GM08714 (cell line): ENCODE data around the gene OR2M5.

Source experiments
- H3K4me3 ChIP-seq: fragments of 200-500 bp; sonication (Bioruptor generic); 2 replicates; pipeline ENCODE4 v1.5.1; 2014; ENCODE audit warnings: mild to moderate bottlenecking, low read length, inconsistent platforms
- ZNF274 ChIP-seq: IDR thresholded peaks from 2 replicates; pipeline ENCODE4 v1.6.1; 2012; ENCODE audit warnings: mild to moderate bottlenecking, low read depth, low read length

Gene OR2M5

DNA sequence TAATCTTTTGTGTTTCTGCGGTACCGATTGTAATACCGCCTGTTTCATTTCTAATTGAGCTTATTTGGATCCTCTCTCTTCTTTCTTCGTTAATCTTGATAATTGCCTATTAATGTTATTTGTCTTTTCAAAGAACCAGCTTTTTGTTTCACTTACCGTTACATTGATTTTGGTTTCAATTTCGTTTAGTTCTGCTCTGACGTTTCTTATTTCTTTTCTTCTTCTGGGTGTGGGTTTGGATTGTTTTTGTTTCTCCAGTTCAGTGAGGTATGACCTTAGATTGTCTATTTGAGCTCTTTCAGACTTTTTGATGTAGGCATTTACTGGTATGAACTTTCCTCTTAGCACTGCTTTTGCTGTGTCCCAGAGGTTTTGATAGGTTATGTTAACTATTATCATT lies 39.0 kb downstream of the OR2M5 start:
- H3K4me3 ChIP-seq: no peak overlapping the region
- no peak for TF ChIP-seq ZNF274

DNA sequence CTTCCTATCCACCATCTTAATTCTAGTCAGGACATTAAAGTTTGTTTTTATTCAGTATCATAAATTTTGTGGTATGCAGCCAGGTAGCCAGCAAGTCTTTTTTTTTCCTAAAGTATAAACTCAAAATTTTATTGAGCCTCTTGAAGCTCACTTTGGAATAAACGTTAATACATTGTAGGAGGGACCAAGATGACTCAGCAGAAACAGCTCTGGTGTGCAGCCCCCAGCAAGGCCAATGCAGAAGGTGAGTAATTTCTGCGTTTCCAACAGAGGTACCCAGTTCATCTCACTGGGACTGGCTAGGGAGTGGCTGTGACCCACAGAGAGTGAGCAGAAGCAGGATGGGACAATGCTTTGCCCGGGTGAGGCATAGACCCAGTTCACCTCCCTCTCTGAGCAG lies 42.4 kb downstream of the OR2M5 start:
- H3K4me3 ChIP-seq: no peak overlapping the region
- TF ChIP-seq ZNF274: no peak

DNA sequence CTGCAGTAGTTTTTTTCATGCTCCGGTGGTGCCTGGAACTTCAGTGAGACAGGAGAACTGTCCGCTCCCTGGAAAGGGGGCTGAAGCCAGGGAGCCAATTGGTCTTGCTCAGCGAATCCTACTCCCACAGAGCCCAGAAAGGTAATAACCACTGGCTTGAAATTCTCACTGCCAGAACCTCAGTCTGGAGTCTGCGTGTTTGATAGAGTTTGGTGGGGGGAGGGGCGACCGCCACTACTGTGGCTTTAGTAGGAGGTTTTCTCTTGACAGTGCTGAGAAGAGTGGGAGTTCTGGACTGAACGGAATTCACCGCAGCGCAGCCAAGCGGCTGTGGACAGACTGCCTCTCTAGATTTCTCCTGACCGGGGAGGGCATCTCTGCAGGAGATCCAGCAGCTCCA lies 44.1 kb downstream of the OR2M5 start:
- no peak for TF ChIP-seq ZNF274
- no peak overlapping the region for H3K4me3 ChIP-seq

DNA sequence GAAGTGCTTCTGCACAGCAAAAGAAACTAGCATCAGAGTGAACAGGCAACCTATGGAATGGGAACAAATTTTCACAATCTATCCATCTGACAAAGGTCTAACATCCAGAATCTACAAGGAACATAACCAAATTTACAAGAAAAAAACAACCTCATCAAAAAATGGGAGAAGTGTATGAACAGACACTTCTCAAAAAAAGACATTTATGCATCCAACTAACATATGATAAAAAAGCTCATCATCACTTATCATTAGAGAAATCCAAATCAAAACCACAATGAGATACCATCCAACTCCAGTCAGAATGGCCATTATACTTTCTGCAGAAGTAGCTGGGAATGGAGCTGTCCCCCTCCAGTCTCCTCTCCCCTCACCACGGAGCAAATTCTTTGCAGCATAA lies 49.2 kb downstream of the OR2M5 start:
- H3K4me3 ChIP-seq: no peak overlapping the region
- TF ChIP-seq ZNF274: no peak
